RWPE2 (cell line): ENCODE results near the gene LARP1B.

Experiments
- ATAC-seq: fragments of 200-7000 bp; cut with Tn5 transposase; 3 replicates; pipeline ENCODE4 v1.9.1; 2021; ENCODE audit warnings: low read depth
- DNase-seq: peaks from one replicate; pipeline ENCODE4 v3.0.0-alpha.2; 2020; ENCODE audit warnings: low spot score
- H3K27ac ChIP-seq: fragments of 450-650 bp; 2 replicates; pipeline ENCODE4 v1.5.1; 2017; ENCODE audit warnings: mild to moderate bottlenecking; ENCODE audit not compliant: poor library complexity, severe bottlenecking
- H3K27me3 ChIP-seq: fragments of 250-450 bp; sonication (Bioruptor Pico); 2 replicates; pipeline ENCODE4 v1.5.1; 2021; ENCODE audit warnings: mild to moderate bottlenecking, moderate library complexity; ENCODE audit not compliant: insufficient read depth, poor library complexity, severe bottlenecking
- H3K36me3 ChIP-seq: fragments of 250-450 bp; sonication (Bioruptor Pico); 2 replicates; pipeline ENCODE4 v1.5.1; 2020; ENCODE audit warnings: low read depth, mild to moderate bottlenecking, moderate library complexity
- H3K4me1 ChIP-seq: fragments of 250-450 bp; sonication (Bioruptor Pico); 2 replicates; pipeline ENCODE4 v1.5.1; 2021; ENCODE audit warnings: mild to moderate bottlenecking, moderate library complexity; ENCODE audit not compliant: insufficient read depth, poor library complexity, severe bottlenecking
- H3K4me3 ChIP-seq: fragments of 250-450 bp; sonication (Bioruptor Pico); 2 replicates; pipeline ENCODE4 v1.5.1; 2021; ENCODE audit warnings: mild to moderate bottlenecking, moderate library complexity; ENCODE audit not compliant: severe bottlenecking
- H3K9me3 ChIP-seq: fragments of 250-450 bp; sonication (Bioruptor Pico); 2 replicates; pipeline ENCODE4 v1.5.1; 2021; ENCODE audit warnings: mild to moderate bottlenecking, moderate library complexity; ENCODE audit not compliant: severe bottlenecking
- CTCF ChIP-seq: fragments of 450-650 bp; IDR thresholded peaks from one replicate; pipeline ENCODE4 v1.5.1; 2017; ENCODE audit warnings: mild to moderate bottlenecking, moderate library complexity; ENCODE audit not compliant: poor library complexity, severe bottlenecking

Gene LARP1B

GRCh38 chr4:128225148-128225547 lies 164.0 kb downstream of the LARP1B start:
- no peak for DNase-seq
- Histone ChIP-seq H3K27me3 (no peaks in the 10 kb centered on the region), H3K4me3 (no peak overlapping the region), H3K9me3 (no peaks in the 10 kb centered on the region), H3K36me3 (no peaks in the 10 kb centered on the region; the same call in 1 of the 2 replicates), H3K27ac (no peak overlapping the region), H3K4me1 (peaks cover 19% of the 10 kb centered on the region)
- ATAC-seq: peak; percentile 25; the same call in 1 of the 3 replicates
- TF ChIP-seq CTCF: no peak

- DNase-seq (no peak), ATAC-seq (peak; percentile 48)
- Histone ChIP-seq H3K36me3 (no peaks in the 10 kb centered on the region), H3K4me1 (peaks cover 11% of the 10 kb centered on the region), H3K4me3 (no peak overlapping the region), H3K27ac (no peak overlapping the region), H3K9me3 (no peaks in the 10 kb centered on the region), H3K27me3 (no peaks in the 10 kb centered on the region)
- no peak for TF ChIP-seq CTCF
Measured at GRCh38 chr4:128227991-128228571, 167.0 kb downstream of the LARP1B start.

GRCh38 chr4:128228845-128229795 lies 168.0 kb downstream of the LARP1B start:
- no peak overlapping the region for H3K4me3 ChIP-seq
- H3K4me1 ChIP-seq: peaks cover 11% of the 10 kb centered on the region
- ATAC-seq: peak; percentile 33; the same call in 2 of the 3 replicates
- H3K27me3 ChIP-seq: no peaks in the 10 kb centered on the region
- H3K27ac ChIP-seq: no peak overlapping the region
- no peaks in the 10 kb centered on the region for H3K36me3 ChIP-seq
- TF ChIP-seq CTCF: no peak
- no peaks in the 10 kb centered on the region for H3K9me3 ChIP-seq
- no peak for DNase-seq

- no peak overlapping the region for H3K27ac ChIP-seq
- ATAC-seq (no peak), DNase-seq (no peak)
- H3K4me1 ChIP-seq: peaks cover 11% of the 10 kb centered on the region
- no peaks in the 10 kb centered on the region for H3K9me3 ChIP-seq
- no peak overlapping the region for H3K4me3 ChIP-seq
- H3K36me3 ChIP-seq: no peaks in the 10 kb centered on the region
- no peaks in the 10 kb centered on the region for H3K27me3 ChIP-seq
- TF ChIP-seq CTCF: no peak
Measured at GRCh38 chr4:128232719-128233118, 171.6 kb downstream of the LARP1B start.
